PC-9 (cell line): ENCODE results near the gene SPON1. TPM values are rescaled to one million over a fixed set of nuclear protein-coding genes. Genes with fewer than 3 reads are reported as not detected.

ENCODE experiments used
- BruUV-seq: library from RNA; stranded (reverse); fragments of 400-500 nt; replicated peaks from 2 replicates; lab custom pipeline; 2021; lab: Mats Ljungman, UMichigan
- CTCF ChIA-PET: fragments of 300-600 bp; sonication (Branson Sonifier 250); formaldehyde crosslinking; loops from one replicate; lab custom pipeline; 2022; ENCODE audit warnings: antibody characterized with exemption; lab: Charles Lee
- POLR2A ChIA-PET: fragments of 300-600 bp; sonication (Branson Sonifier 250); formaldehyde crosslinking; loops from one replicate; lab custom pipeline; 2022; ENCODE audit warnings: antibody characterized with exemption; ENCODE audit not compliant: unreplicated experiment; lab: Charles Lee
- DNase-seq, 2 experiments: peaks; one replicate each; pipeline versions ENCODE4 v3.0.0 to v3.0.0-alpha.2; 2015 to 2022; ENCODE audit warnings: mixed read lengths in 1 of 2
- H2AFZ ChIP-seq: fragments of 200-600 bp; sonication (generic); 2 replicates; pipeline ENCODE4 v1.8.1; 2017; ENCODE audit warnings: antibody characterized with exemption
- H3F3A ChIP-seq: fragments of 200-600 bp; sonication (generic); 2 replicates; pipeline ENCODE4 v1.8.1; 2017; ENCODE audit warnings: antibody characterized with exemption, mild to moderate bottlenecking, low read depth; ENCODE audit not compliant: insufficient read depth
- H3K27ac ChIP-seq: fragments of 200-600 bp; sonication (generic); 2 replicates; pipeline ENCODE4 v1.6.1; 2016; ENCODE audit warnings: mixed run types
- H3K27me3 ChIP-seq: fragments of 200-600 bp; sonication (generic); 2 replicates; pipeline ENCODE4 v1.6.1; 2016; ENCODE audit warnings: low read depth, mixed run types; ENCODE audit not compliant: insufficient read depth
- H3K36me3 ChIP-seq: fragments of 200-600 bp; sonication (generic); 2 replicates; pipeline ENCODE4 v1.6.1; 2016; ENCODE audit warnings: low read depth, mixed run types
- H3K4me1 ChIP-seq: fragments of 200-600 bp; sonication (generic); replicated peaks from 2 replicates; pipeline ENCODE4 v1.6.1; 2016; ENCODE audit warnings: mixed run types; ENCODE audit not compliant: insufficient read depth
- H3K4me2 ChIP-seq: fragments of 200-600 bp; sonication (generic); 2 replicates; pipeline ENCODE4 v1.6.1; 2017; ENCODE audit warnings: mixed run types
- H3K4me3 ChIP-seq: fragments of 200-600 bp; sonication (generic); 2 replicates; pipeline ENCODE4 v1.6.1; 2016; ENCODE audit warnings: mixed run types
- H3K79me2 ChIP-seq: fragments of 200-600 bp; sonication (generic); 2 replicates; pipeline ENCODE4 v1.6.1; 2017; ENCODE audit warnings: low read depth, mixed run types
- H3K9me2 ChIP-seq: fragments of 200-600 bp; sonication (generic); 2 replicates; pipeline ENCODE4 v1.8.1; 2017; ENCODE audit warnings: mild to moderate bottlenecking; ENCODE audit not compliant: insufficient read depth
- H3K9me3 ChIP-seq: fragments of 200-600 bp; sonication (generic); 2 replicates; pipeline ENCODE4 v1.8.1; 2016; ENCODE audit warnings: low read depth; ENCODE audit not compliant: insufficient read depth
- H4K20me1 ChIP-seq: fragments of 200-600 bp; sonication (generic); 2 replicates; pipeline ENCODE4 v1.8.1; 2017; ENCODE audit not compliant: insufficient read depth
- CTCF ChIP-seq: fragments of 200-600 bp; sonication (generic); conservative IDR thresholded peaks from 2 replicates; pipeline ENCODE4 v1.6.1; 2017; ENCODE audit warnings: mixed run types, antibody characterized with exemption, mild to moderate bottlenecking, moderate library complexity
- EZH2 ChIP-seq: fragments of 200-600 bp; sonication (generic); IDR thresholded peaks from 2 replicates; pipeline ENCODE4 v1.8.0; 2017; ENCODE audit warnings: antibody characterized with exemption, low read depth
- intact Hi-C: fragments of 100-400 bp; cut with micrococcal nuclease; formaldehyde crosslinking; loops from one replicate; pipeline ENCODE4 v1.10.0; 2022; ENCODE audit not compliant: unreplicated experiment
- total RNA-seq: library from RNA; stranded (reverse); gene quantifications from 2 replicates; pipeline ENCODE4 v1.2.3, GENCODE V29; 2021

The SPON1 gene
- total RNA-seq, 1 experiment from 2014 or later = 0.70 TPM

DNA sequence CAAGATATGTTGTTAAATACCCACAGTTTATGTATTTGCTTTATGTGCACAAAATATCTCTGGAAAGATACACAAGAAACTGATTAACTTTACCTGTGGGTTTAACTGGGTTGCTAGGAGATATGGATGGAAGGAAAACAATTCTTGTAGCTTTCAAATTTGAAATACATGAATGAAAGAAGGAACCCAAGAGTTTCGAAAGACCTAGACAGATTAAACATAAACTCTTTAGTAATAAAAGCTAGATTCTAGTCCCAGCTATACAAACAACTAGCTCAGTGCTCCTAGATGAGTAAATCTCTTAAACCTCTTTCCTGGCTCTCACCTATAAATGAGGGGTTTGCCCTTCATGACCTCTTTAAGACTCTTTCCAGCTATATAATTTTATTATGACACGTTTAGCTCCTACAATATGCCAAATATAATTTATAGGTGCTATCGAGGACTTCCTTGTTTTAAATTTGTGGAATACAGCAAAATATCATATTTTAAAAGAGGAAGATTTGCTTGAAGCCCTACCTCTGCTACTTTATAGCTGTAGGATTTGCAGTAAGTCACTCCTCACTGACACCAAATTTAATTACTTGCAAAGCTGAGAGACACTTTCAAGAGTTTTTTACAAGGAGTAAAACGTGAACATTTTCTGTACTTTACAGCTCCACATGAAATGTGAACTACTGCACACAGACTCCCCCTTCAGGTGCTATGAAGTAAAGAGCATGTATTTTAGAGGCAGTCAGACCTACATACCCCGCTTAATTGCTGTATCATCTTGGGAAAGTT is 345.8 kb downstream of the SPON1 start:
- DNase-seq = no peak

DNA sequence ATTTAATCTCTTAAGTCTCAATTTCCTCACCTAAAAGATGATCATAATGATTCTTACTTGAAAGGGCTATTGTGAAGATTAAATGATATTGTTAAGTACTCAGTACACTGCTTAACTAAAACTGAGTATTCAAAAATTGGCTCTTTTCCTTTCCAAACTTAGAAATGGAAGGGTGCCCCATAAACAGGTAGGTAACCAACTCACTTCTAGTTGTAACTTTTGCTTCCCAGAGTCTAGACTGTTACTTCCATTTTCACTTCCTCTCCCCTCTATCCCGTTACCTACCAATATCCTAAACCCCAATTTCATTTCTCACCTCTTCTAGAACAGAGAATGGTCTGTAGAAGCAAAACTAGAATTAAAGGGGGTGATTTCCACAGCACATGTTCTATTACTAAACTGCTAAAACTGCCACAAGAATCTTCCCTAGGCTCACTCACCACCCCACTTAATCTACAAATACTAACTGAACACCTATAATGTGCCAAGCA is 346.4 kb downstream of the SPON1 start:
- Histone ChIP-seq H3K27ac (no peak overlapping the region), H3K36me3 (no peaks in the 10 kb centered on the region), H3K9me2 (no peaks in the 10 kb centered on the region), H3K79me2 (peaks cover 83% of the 10 kb centered on the region), H3K4me1 (no peaks in the 10 kb centered on the region), H3K4me3 (no peak overlapping the region), H3K27me3 (no peaks in the 10 kb centered on the region), H3K9me3 (no peaks in the 10 kb centered on the region), H3K4me2 (no peak overlapping the region), H2AFZ (no peak overlapping the region), H4K20me1 (no peaks in the 10 kb centered on the region), H3F3A (peaks cover 6% of the 10 kb centered on the region; the same call in 1 of the 2 replicates)
- intact Hi-C loops = no loop called here
- ChIA-PET POLR2A (no interaction called here), CTCF (interaction anchor here (1.3 kb wide), 1 partner anchor 110 kb away, joined by 3 read pairs; no protein-coding TSS in a partner anchor)
- no peak for DNase-seq
- no TSS peak for BruUV-seq
- TF ChIP-seq EZH2 = no peak
- TF ChIP-seq CTCF = peak; percentile 4; the same call in 1 of the 2 replicates

More for the DNA sequence above, 345.8 kb downstream of the SPON1 start:
- no peaks in the 10 kb centered on the region for H3K9me2 ChIP-seq
- TF ChIP-seq EZH2 (no peak), CTCF (peak; percentile 56; the same call in 1 of the 2 replicates)
- no TSS peak for BruUV-seq
- no peak overlapping the region for H3K4me3 ChIP-seq
- no peak overlapping the region for H2AFZ ChIP-seq
- no peaks in the 10 kb centered on the region for H3K27me3 ChIP-seq
- no peaks in the 10 kb centered on the region for H3K4me1 ChIP-seq
- no peak overlapping the region for H3K4me2 ChIP-seq
- peaks cover 84% of the 10 kb centered on the region for H3K79me2 ChIP-seq
- no peaks in the 10 kb centered on the region for H3K36me3 ChIP-seq
- H4K20me1 ChIP-seq = no peaks in the 10 kb centered on the region; the same call in 1 of the 2 replicates
- POLR2A ChIA-PET = interaction anchor here (0.6 kb wide), 1 partner anchor 50 kb away, joined by 5 read pairs; no protein-coding TSS in a partner anchor
- no peaks in the 10 kb centered on the region for H3K9me3 ChIP-seq
- peaks cover 6% of the 10 kb centered on the region; the same call in 1 of the 2 replicates for H3F3A ChIP-seq
- intact Hi-C loops = no loop called here
- no peak overlapping the region for H3K27ac ChIP-seq
- CTCF ChIA-PET = interaction anchor here (1.0 to 1.3 kb wide), 2 partner anchors 110 to 147 kb away, joined by 3 to 7 read pairs; no protein-coding TSS in a partner anchor

DNA sequence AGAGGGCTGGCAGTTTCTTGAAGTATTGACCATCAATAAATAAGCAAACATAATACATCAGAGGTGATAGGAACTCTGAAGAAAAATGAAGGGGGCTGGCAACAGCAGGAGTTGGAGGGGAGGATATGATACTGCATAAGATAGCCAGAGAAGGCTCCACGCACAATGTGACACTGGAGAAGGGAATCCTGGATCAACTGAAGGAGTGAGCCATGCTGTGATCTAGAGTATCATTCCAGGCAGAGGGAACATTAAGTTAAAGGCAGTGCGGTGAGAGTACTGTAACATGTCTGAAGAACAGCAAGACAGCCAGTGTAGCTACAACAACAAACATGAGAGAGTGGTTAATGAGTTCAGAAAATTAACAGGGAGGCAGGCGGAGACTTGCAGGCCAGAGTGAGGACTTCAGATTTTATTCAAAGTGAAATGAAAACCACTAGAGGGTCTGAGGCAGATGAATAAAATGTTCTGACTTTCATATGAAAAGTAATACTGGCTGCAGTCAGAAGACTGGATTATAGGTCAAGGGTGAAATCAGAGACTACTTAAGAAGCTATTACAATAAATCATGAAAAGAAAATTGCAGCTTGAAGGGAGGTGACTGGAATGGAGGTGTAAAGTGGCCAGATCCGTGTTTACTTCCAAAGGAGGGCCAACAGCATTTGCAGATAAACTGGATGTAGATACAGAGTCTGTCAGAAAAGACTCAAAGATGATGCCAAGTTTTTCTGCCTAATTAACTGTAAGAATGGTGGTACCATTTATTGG is 347.1 kb downstream of the SPON1 start:
- Histone ChIP-seq H3K79me2 (peaks cover 82% of the 10 kb centered on the region), H3K9me3 (no peaks in the 10 kb centered on the region), H3K27ac (no peak overlapping the region), H4K20me1 (no peaks in the 10 kb centered on the region), H3K4me3 (no peak overlapping the region), H3K4me2 (no peak overlapping the region), H3K36me3 (no peaks in the 10 kb centered on the region), H3K4me1 (no peaks in the 10 kb centered on the region), H3F3A (peaks cover 6% of the 10 kb centered on the region; the same call in 1 of the 2 replicates), H2AFZ (no peak overlapping the region), H3K27me3 (no peaks in the 10 kb centered on the region), H3K9me2 (no peaks in the 10 kb centered on the region)
- intact Hi-C loops = no loop called here
- POLR2A ChIA-PET = no interaction called here
- no TSS peak for BruUV-seq
- CTCF ChIA-PET = no interaction called here
- DNase-seq = no peak
- TF ChIP-seq CTCF = no peak
- TF ChIP-seq EZH2 = no peak
